SH-SY5Y (cell line): ENCODE results near the gene PDE9A.

Experiments used
- GATA2 ChIP-seq: IDR thresholded peaks from 2 replicates; pipeline ENCODE4 v1.6.1; 2011; ENCODE audit warnings: mild to moderate bottlenecking, low read depth, low read length
- GATA3 ChIP-seq: IDR thresholded peaks from 2 replicates; pipeline ENCODE4 v1.6.1; 2011; ENCODE audit warnings: low read depth, mild to moderate bottlenecking, low read length, moderate library complexity

GRCh38 chr21:42669041-42669440 lies 15.6 kb downstream of the PDE9A start:
- no peak for TF ChIP-seq GATA2
- TF ChIP-seq GATA3, result no peak
